D721Med (cell line): ENCODE data around the gene MAN2A1.

ENCODE experiments used
- DNase-seq: peaks from one replicate; pipeline ENCODE4 v3.0.0; 2011; ENCODE audit warnings: low spot score; ENCODE audit not compliant: insufficient read length
- FAIRE-seq: peaks from 2 replicates; lab custom pipeline; 2011; peaks lifted over from hg19 to GRCh38; lab: Jason Lieb, UNC
- CTCF ChIP-seq: IDR thresholded peaks from 2 replicates; pipeline ENCODE4 v1.5.1; 2012; ENCODE audit warnings: mild to moderate bottlenecking, control low read depth; ENCODE audit not compliant: insufficient read depth; ENCODE audit errors: missing control alignments

Gene MAN2A1

DNA sequence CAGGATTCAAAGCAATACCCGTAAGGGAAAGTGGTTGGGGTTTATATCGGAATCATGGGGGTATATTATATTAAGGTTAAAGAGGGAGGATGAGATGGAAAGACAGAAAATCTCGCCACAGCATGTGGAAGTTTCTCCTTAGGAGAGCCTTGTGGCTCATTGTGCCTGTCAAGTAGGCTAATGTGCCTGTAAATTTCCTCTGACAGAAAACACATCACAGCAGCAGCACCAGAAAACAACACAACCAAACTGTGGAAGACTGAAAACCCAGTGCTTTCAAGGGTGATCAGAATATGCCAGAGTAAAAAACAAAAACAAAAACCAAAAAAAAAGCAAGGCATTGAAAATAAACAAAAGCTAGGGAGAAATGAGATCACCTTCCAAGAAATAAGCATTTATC is 11.3 kb upstream of the MAN2A1 start:
- FAIRE-seq = no peak
- TF ChIP-seq CTCF = no peak
- no peak for DNase-seq

DNA sequence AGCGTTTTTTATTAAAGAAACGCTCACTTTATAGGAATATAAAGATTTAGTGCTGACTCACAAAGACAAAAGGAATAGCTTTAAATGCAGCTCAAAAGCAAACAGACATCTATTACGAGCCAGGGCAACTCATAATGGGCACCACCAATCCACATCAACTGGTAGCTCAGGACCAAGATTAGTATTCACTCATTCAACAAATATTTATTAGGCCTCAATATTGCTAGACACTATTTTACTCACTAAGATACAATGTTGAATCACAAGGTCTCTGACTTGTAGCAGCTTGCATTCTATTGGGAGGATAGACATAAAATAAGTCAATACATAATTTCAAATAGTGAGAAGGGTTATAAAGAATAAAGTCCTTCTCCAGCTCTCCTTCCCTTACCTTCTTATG is 8.0 kb upstream of the MAN2A1 start:
- no peak for FAIRE-seq
- no peak for TF ChIP-seq CTCF
- no peak for DNase-seq

GRCh38 chr5:109682383-109682782 is 7.3 kb upstream of the MAN2A1 start:
- TF ChIP-seq CTCF = no peak
- DNase-seq (no peak), FAIRE-seq (no peak)

DNA sequence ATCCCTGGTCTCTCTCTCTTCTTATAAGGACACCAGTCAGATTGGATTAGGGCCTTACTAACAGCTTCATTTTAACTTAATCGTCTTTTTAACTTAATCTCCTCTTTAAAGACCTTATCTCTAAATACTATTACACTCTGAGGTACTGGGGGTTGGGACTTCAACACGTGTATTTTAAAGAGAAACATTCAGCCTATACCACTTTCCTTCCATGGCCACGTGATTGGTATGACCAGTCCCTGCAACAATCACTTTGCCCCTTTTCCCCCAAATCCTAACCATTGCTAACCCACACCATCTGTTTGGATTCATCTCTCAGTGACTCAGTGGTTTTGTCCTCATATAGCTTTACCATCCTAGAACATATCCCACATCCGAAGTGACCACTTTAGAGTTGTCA is 3.8 kb upstream of the MAN2A1 start:
- TF ChIP-seq CTCF = no peak
- DNase-seq (no peak), FAIRE-seq (peak; percentile 73)

DNA sequence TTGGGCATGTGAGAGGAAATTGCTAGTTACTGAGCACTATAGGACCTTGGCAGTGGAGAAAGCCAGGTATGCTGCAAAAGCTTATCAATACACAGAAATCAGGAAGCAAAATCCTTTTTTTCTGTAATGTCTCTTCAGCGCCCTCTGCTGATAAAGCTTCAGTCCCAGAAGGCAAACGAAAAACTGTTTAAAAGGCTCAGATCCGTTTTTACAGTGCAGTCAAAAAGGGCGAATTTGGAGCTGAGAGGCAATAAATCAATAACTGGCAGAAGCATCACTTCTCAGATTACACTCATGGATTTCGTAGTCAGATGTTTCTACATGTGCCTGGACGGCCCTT is 1.1 kb upstream of the MAN2A1 start:
- TF ChIP-seq CTCF = peak; percentile 64
- FAIRE-seq = no peak
- DNase-seq = no peak

DNA sequence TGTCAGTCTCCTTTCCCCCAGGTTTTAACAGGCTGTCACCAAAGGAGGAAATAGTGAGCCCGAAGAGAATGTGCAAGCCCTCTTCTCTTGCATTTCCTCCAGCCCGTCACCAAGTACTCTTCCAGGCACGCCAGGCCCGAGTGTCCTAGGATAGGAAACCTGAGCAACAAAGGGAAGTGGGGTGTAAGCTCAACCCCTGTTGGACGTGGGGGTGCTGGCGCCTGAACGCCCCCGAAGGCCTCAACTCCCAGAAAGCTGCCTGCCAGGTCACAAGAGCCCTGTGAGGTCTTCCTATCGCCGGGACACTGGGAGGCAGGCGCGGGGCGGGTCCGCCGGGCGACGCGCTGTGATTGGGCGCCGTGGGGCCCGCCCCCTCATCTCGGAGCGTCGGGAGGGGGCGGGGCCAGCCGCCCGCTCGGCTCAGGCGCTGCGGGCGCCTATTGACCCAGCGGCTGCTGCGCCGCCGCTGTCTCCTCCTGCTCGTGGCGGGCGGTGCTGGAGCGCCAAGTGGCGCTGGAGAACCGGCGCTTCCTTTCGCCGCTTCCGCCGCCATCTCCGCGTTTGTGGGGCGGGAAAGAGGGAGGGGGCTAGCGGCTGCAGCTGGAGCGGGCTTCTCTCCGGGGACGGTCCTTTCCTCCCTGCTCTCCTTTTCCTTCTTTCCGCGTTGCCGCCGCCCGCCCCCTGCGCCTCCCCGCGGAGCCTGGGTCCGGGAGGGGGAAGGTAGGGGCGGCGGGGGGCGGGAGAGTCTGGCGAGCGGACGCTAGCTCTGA is 572 bp upstream of the MAN2A1 start:
- no peak for FAIRE-seq
- peak; percentile 47 for DNase-seq
- TF ChIP-seq CTCF = no peak

- DNase-seq (no peak), FAIRE-seq (no peak)
- TF ChIP-seq CTCF = no peak
These were observed 681 bp downstream of the MAN2A1 start for GRCh38 chr5:109690242-109690974.
